ENCODE results near the gene XKR7. TPM values are rescaled to one million over a fixed set of nuclear protein-coding genes. Genes with fewer than 3 reads are reported as not detected.

XKR7 gene
- total RNA-seq, 4 donors from 2014 or later = 0.10 TPM; not detected in 3

DNA sequence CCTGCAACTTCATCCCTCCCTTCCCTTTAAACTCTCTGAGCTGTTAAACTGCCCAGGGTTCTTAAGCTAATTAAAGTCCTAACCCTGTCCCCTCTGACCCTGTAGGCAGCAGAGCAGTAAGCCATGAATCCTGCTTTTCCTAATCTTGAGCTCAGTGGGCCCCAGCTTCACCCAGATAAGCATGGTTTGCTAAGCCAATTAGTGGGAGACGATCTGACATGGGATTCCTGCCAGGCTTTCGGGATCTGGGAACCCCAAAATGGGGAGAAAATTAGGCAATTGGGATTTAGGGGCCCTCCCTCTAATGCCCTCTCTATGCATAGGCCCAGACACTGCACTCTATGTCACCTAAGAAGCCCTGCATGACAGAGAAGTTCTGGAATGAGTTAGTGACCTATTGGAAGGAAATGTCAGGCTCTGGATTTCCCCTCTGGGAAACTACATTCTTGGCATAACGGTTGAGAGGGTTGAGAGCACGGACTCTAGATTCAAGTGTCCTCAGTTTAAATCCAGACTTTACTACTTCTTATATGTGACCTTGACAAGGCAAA, 4.6 kb downstream of the XKR7 start:
- Histone ChIP-seq H3K4me3 (replicated peaks in 1 of 3) (no peak overlapping the region), H3K9me3 (no peaks in the 10 kb centered on the region), H3K27me3 (no peaks in the 10 kb centered on the region), H3K36me3 (no peaks in the 10 kb centered on the region), H3K4me1 (no peaks in the 10 kb centered on the region), H3K27ac (no peak overlapping the region)
- TF ChIP-seq, protein P1, sequence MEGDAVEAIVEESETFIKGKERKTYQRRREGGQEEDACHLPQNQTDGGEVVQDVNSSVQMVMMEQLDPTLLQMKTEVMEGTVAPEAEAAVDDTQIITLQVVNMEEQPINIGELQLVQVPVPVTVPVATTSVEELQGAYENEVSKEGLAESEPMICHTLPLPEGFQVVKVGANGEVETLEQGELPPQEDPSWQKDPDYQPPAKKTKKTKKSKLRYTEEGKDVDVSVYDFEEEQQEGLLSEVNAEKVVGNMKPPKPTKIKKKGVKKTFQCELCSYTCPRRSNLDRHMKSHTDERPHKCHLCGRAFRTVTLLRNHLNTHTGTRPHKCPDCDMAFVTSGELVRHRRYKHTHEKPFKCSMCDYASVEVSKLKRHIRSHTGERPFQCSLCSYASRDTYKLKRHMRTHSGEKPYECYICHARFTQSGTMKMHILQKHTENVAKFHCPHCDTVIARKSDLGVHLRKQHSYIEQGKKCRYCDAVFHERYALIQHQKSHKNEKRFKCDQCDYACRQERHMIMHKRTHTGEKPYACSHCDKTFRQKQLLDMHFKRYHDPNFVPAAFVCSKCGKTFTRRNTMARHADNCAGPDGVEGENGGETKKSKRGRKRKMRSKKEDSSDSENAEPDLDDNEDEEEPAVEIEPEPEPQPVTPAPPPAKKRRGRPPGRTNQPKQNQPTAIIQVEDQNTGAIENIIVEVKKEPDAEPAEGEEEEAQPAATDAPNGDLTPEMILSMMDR (IDR thresholded peaks at IDR 0.05) = no peak
- no peak for TF ChIP-seq POLR2A (IDR thresholded peaks at IDR 0.05)
- intact Hi-C loops (cut with DNase I) = no loop called here
- no peak for DNase-seq
- 22 to 24% methylated on average over 4 of the region's 4 CpGs for WGBS, 2 donors

DNA sequence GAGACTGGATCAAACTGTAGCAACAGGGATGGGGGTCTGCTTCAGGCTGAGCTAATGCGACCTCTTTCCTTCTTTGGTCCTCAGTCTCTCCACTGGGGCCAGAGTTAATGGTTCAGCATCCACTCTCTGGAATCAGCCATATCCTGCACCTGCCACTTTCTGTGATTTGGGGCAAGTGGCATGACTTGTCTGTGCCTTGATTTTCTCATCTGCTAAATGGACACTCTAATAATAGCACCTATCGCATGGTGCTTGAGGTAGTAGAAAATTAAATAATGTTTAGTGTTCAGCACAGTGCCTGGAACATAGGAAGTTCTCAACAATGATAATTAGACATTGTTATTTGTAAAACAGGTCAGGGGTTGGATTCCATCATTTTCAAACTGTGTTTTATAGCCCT, 6.3 kb downstream of the XKR7 start:
- intact Hi-C loops (cut with DNase I) = no loop called here
- no peaks in the 10 kb centered on the region for H3K27me3 ChIP-seq
- WGBS, 2 donors = 86 to 98% methylated on average over 2 of the region's 2 CpGs

DNA sequence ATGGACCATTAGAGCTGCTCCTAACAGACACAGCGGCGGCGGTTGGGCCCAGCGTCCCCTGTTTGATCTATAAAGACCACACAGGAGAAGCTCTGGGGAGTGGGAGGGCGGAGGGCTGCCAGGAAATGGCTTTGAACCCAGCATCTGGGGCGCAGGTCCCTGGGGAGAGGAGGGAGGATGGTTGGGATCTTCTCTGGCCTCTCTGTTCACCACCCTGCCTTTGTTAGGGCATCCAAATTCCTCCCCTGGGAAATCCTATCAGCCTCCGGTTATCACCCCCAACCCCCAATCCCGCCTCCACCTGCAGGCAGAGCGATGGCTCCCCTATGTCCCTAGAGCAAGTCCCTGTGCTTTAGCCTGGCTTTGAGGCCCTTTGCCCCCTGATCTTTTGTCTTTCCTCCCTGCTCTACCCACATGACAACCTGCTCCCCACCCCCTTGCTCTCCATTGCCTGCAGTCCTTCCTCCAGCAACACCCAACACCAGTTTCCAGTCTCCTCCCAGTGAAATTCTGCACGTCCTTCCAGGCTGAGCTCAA, 7.1 kb downstream of the XKR7 start:
- DNase-seq = no peak

More for the DNA sequence above, 6.3 kb downstream of the XKR7 start:
- no peaks in the 10 kb centered on the region for H3K4me1 ChIP-seq
- no peaks in the 10 kb centered on the region for H3K9me3 ChIP-seq
- no peak for DNase-seq
- no peak overlapping the region for H3K4me3 ChIP-seq (replicated peaks in 1 of 3)
- no peak overlapping the region for H3K27ac ChIP-seq
- TF ChIP-seq, protein P1 (IDR thresholded peaks at IDR 0.05) = no peak
- no peak for TF ChIP-seq POLR2A (IDR thresholded peaks at IDR 0.05)
- no peaks in the 10 kb centered on the region for H3K36me3 ChIP-seq

DNA sequence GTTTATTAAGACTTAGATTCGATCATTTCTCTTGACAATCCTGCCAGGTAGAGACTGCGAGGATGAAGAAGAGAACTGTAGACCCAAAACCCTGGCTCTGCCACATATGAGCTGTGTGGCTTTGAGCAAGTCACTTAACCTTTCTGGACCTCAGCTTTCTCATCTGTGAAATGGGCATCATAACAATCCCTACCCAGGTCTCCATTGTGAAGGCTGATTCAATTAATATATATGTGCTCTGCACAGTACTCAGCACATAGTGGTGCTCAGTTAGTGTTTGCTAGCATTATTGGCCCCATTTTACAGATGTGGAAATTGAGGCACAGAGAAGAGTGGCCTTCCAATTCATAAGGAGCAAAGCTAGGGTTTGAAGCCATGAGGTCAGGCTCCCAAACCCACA, 7.9 kb downstream of the XKR7 start:
- no peak overlapping the region for H3K4me3 ChIP-seq (replicated peaks in 1 of 3)
- DNase-seq = no peak
- no peaks in the 10 kb centered on the region for H3K36me3 ChIP-seq
- no peaks in the 10 kb centered on the region for H3K9me3 ChIP-seq
- H3K27ac ChIP-seq = no peak overlapping the region
- 86 to 89% methylated on average over 2 of the region's 2 CpGs for WGBS, 2 donors
- no peaks in the 10 kb centered on the region for H3K27me3 ChIP-seq
- no peaks in the 10 kb centered on the region for H3K4me1 ChIP-seq
- TF ChIP-seq, protein P1 (IDR thresholded peaks at IDR 0.05) = no peak
- TF ChIP-seq POLR2A (IDR thresholded peaks at IDR 0.05) = no peak
- intact Hi-C loops (cut with DNase I) = no loop called here

More for the DNA sequence above, 7.1 kb downstream of the XKR7 start:
- H3K36me3 ChIP-seq = no peaks in the 10 kb centered on the region
- no peaks in the 10 kb centered on the region for H3K9me3 ChIP-seq
- no peak for TF ChIP-seq POLR2A (IDR thresholded peaks at IDR 0.05)
- TF ChIP-seq, protein P1 (IDR thresholded peaks at IDR 0.05) = no peak
- WGBS, 2 donors = 20 to 26% methylated on average over 8 to 10 of the region's 10 CpGs
- no peak overlapping the region for H3K4me3 ChIP-seq (replicated peaks in 1 of 3)
- no peaks in the 10 kb centered on the region for H3K27me3 ChIP-seq
- H3K4me1 ChIP-seq = no peaks in the 10 kb centered on the region
- intact Hi-C loops (cut with DNase I) = no loop called here
- no peak overlapping the region for H3K27ac ChIP-seq

DNA sequence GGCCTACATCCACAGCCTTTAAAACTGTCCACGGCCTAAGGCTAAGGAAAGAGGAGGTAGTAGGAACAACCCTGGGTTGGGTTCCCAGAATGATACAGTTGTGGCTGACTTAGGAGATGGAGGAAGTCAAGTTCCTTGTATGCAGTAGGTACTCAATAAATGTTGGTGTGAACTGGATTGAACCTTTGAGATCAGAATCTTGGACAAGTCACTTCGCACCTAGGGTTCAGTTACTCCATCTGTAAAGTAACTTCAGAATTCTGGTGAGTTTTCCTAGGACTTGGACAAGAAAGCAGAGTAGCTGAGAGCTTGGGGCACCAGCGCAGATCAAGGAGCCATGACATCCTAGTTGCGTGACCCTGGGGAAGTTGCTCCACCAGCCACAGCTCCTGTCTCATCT, 9.1 kb downstream of the XKR7 start:
- intact Hi-C loops (cut with DNase I) = no loop called here
- no peak for DNase-seq

More for the DNA sequence above, 9.1 kb downstream of the XKR7 start:
- 88% methylated on average over 4 of the region's 4 CpGs for whole genome bisulfite sequencing, 2 donors
- no peak overlapping the region for H3K27ac ChIP-seq
- no peak for TF ChIP-seq POLR2A (IDR thresholded peaks at IDR 0.05)
- TF ChIP-seq, protein P1 (IDR thresholded peaks at IDR 0.05) = no peak
- no peaks in the 10 kb centered on the region for H3K36me3 ChIP-seq
- H3K4me1 ChIP-seq = no peaks in the 10 kb centered on the region
- no peaks in the 10 kb centered on the region for H3K9me3 ChIP-seq
- no peaks in the 10 kb centered on the region for H3K27me3 ChIP-seq
- no peak overlapping the region for H3K4me3 ChIP-seq (replicated peaks in 1 of 3)
